CD4-positive, alpha-beta T cell treated with Interleukin-15 for 4 hours (primary cell): Measurements from ENCODE around the gene GTF2IRD1.
"Not testable (repeated sequence)": the region's sequence is repeated elsewhere in the genome, so short reads cannot be mapped to it uniquely, and the experiment has no call there.

Experiments used
- DNase-seq: peaks from one replicate; pipeline ENCODE4 v3.0.0-alpha.2; 2020; ENCODE audit warnings: low spot score

GTF2IRD1 gene

DNA sequence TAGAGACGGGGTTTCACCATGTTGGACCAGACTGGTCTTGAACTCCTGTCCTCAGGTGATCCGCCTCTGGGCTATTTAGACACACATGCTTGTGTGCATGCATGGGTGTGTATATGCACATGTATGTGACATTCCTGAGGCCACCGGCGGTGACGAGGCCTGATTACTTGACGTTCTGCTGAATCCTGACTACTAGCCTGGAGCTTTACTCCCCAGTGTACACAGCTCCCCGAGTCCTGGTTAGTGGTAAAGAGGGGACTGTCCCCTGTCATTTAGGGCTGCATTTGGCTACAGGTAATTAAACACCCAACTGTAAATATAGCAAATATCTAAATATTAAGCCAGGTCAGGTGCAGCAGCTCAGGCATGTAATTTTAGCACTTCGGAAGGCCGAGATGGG, 14.2 kb downstream of the GTF2IRD1 start:
- no peak for DNase-seq

DNA sequence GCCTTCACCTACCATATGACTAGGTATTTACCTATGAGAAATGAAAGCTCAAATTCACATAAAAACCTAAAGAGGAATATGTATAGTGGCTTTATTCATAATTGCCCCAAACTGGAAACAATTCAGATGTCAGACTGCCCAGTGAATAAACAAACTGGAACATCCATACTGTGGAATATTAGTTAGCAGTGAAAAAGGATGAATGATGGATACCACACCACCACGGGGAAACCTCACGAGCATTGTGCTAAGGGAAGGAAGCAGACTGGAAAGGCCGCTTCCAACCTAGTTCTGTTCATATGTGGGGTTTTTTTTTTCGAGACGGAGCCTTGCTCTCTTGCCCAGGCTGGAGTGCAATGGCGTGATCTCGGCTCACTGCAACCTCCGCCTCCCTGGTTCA, 16.8 kb downstream of the GTF2IRD1 start:
- DNase-seq: no peak

DNA sequence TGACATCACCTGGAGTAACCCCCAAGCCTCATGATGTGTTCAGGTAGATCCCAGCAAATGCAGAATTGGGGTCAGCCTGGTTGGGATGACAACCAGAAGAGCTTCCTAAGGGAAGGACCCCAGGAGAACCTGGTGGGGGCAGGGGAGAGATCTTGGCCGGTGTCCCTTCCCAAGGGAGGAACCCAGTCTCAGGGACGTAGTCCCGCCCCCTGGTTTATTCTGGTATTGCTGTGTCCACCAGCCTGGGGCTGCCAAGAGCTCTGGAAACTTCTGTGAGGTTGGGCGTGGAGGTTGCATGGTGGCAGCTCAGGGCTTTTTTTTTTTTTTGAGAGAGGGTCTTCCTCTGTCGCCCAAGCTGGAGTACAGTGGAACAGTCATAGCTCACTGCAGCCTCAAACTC, 19.4 kb downstream of the GTF2IRD1 start:
- DNase-seq: no peak

DNA sequence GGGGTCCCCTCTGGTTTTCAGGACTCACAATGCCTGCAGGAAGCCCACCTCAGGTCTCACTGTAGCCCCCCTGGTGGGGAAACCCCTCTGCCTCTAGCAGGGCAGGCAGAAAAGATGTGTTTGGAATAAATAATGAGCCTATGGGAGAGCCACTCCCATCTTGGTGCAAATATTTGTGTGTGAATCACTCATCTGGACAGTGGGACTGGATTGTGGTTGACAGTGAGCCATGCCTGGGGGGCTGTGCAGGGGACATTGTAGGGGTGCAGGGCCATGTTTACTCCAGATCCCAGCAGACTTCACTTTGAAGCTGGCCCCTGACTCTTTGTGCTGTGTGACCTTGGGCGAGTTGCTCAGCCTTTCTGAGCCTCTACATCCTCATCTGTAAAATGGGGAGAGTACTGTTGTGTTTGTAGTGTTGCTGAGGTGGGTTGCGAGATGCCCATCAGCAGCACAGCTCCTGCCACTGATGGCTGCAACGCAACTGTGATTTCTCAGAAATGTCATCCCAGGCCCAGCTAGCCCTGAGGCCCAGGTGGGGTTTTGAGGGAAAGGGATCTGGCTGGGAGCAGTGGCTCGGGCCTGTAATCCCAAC, 20.7 kb downstream of the GTF2IRD1 start:
- DNase-seq: no peak

DNA sequence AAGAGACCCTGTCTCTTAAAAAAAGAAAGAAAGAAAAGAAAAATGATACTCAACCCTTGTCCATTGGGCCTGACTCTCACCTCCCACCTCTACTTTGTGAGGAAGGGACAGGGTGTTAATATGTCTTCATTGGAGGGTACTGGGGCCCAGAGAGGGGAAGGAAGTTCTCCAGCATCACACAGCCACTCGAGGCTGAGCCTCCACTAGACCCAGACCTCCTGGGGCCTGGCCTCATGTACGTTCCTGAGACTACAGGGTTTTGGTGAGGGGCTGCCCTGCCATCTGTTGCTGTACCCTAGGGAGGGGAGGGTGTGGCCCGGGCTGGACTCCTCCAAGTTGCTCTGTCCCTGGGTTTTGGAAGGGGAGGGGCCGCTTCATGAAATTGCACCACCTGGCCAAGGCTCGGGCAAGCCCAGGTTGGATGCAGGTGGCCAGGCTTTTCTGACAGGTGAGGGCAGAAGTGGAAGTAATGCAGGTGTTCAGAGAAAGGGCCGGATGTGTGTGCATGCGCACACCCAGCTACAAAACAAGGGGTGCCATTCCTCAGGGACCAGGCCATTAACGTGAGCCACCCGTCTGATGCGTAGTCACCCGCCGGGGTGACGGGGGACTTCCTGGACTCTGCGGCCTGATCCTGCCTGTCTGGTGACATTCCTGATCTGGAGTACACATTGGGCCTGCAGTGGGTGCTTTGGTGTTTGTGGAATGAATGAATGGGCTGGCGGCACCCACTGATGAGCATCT, 21.7 kb downstream of the GTF2IRD1 start:
- DNase-seq: no peak

DNA sequence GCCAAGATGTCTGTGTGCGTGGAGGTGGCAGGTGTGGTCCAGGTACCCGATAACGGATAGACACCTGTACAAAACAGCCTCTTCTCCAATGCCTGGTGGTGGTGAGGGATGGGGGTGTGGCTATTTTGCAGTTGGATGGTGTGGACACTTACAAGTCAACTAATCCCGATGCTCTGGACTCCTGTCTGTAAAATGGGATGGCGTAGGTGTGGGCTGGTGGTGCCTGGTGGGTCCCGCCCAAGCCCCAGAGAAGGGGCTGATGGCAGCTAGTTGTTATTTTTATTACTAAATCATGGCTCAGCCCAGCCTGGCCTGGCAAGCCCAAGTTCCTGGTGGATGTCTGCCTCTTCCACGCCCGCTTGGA, 22.3 kb downstream of the GTF2IRD1 start:
- DNase-seq: no peak

DNA sequence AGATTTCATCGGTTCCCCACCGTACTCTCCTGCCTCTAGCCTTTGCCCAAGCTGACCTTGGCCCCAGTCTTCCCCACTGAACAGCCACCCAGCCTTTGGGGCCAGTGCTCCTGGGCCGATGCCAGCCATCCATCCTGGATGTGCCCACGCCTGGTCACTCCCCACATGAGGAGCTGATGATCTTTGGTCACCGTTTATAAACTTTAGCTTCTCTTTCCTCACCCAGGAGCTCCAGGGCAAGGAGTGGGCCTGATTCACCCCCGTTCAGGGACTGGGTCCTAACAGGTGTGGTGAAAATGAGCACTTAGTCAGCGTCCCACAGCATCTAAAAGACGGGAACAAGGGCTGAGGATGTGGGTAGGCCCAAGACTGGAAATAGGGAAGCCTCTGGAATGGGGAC, 22.9 kb downstream of the GTF2IRD1 start:
- no peak for DNase-seq

DNA sequence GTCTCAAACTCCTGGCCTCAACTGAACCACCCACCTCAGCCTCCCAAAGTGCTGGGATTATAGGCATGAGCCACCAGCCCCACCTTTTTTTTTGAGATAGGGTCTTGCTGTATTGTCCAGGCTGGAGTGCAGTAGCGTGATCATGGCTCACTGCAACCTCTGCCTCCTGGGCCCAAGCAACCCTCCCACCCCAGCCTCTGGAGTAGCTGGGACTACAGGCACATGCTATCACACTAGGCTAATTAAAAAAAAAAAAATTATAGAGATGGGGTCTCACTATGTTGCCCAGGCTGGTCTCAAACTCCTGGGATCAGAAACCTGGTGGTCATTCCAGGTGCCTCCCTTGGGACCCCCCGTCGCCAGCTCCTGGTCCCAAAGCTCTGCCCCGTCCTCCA, 25.0 kb downstream of the GTF2IRD1 start:
- DNase-seq: no peak

DNA sequence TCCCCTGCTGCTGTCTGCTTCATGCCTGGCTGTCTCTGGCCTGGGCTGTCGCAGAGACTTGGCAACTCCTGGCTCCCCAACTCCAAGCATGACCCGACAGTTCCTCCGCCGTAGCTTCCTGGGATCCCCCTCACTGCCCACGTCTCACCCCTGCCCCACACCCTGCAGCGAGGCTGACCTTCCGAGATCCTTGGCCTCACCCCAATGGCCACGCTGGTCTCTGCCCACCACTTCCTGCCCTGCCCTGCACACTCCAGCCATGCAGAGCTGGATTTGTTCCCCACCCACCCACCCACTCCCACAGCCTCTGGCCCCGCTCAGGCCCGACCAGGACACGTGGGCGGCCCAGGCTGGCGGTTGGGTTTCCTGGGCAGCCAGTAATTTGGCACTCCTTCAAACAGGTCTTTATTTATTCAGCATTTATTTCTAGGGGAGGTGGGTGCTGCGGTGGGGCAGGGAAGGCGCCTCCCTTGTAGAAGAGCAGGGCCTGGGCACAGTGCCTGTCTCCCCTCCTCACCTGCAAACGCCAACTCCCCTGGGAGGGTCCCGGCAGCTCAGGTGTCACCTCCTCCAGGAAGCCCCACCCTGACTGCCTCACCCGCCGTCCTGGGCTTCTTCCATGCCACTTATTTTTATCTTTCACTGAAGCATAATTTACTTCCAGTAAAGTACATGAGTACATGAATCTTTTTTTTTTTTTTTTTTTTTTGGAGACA, 25.5 kb downstream of the GTF2IRD1 start:
- no peak for DNase-seq

DNA sequence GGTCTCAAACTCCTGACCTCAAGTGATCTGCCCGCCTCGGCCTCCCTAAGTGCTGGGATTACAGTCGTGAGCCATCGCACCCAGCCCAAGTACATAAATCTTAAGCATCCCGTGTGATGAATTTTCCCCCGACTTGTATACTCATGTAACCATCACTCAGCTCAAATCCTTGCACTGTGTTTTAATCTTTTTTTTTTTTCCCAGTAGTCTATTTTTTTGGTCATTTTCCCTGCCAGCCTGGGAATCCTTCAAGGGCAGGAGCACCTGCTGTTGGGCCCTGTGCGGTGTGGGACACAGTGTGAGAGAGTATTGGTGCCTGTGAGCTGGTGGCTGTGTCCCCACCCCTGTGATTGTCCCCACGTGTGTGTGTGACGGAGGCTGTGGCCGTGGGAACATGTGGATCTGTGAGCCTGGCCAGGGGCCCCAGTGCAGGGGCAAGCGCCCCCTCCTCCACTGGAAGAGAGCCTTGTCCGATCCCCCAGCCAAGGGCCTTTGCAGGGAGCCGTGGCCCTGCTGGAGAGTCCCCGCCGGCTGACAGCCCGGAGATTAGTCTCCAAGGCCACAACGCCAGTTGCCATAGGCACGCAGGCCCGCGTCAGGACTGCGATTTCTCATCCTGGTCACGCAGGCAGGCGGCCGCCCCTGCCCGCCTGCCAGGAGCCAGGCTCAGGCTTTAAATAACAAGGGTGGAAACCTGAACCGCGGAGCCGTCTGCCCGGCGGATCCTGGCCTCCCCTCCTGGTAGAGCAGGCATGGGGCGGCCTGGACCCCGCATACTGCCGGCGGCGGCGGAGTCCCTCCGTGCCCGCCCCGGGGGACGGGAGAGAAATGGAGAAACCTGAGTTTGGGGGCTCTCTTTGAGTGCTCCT, 26.5 kb downstream of the GTF2IRD1 start:
- no peak for DNase-seq

DNA sequence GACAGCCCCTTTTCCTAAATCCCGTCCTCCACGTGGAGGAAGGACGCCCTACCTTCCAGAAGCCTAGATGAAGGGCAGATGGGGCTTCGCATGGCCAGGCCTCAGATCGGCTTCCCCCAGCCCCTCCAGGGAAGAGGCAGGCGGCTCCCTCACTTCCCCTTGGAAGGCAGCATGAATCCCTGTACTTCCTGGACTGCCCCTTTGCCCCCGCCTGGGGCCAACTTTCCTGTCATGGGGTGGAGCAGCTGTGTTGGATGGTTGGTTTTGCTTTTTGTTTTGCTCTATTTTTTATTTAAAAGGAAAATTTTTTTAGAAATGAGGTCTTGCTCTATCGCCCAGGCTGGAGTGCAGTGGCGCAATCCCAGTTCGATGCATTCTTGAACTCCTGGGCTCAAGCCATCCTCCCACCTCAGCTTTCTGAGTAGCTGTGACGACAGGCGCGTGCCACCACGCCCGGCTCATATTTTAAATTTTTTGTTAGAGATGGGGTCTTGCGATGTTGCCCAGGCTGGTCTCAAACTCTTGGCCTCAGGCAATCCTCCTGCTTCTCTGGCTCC, 27.2 kb downstream of the GTF2IRD1 start:
- DNase-seq: no peak

DNA sequence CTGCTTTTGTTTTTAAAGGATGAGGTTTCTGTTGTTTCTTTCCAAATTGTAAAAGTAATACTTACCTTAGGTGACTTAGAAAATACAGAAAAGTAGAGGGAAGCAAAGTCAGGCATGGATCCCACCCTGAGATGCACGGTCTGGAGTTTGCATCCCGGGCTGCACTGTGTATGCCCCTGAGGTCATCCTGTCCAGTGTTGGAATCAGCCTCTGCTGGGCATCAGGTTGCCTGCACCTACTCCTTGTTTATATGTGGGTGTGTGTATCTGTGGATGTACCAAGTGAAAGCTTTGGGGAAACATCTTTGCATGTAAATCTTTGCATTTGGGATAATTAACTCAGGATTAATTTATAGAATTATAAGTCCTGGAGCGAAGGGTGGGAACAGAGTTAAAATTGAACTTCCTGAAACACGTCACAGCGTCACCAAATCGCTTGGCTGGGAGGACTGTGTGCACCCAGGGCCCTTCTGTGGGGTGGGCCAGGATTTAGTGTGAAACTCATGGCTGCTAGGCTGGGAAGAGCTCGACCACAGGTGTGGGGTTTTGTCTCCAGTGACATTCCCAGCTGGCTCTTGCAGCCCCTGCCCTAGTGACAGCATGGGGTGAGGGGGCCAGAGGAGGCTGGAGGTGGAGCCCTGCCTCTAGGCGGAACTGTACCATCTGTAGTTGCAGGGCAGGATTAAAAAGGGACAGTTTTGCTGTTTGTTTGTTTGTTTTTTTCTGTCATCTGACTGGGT, 27.9 kb downstream of the GTF2IRD1 start:
- no peak for DNase-seq

DNA sequence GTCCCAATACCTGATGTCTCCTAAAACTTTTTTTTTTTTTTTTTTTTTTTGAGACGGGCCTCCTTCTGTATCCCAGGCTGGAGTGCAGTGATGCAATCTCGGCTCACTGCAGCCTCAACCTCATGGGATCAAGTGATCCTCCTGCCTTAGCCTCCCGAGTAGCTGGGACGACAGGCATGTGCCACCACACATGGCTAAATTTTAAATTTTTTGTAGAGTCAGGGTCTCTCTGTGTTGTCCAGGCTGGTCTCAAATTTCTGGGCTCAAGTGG, 28.4 kb downstream of the GTF2IRD1 start:
- DNase-seq: no peak

DNA sequence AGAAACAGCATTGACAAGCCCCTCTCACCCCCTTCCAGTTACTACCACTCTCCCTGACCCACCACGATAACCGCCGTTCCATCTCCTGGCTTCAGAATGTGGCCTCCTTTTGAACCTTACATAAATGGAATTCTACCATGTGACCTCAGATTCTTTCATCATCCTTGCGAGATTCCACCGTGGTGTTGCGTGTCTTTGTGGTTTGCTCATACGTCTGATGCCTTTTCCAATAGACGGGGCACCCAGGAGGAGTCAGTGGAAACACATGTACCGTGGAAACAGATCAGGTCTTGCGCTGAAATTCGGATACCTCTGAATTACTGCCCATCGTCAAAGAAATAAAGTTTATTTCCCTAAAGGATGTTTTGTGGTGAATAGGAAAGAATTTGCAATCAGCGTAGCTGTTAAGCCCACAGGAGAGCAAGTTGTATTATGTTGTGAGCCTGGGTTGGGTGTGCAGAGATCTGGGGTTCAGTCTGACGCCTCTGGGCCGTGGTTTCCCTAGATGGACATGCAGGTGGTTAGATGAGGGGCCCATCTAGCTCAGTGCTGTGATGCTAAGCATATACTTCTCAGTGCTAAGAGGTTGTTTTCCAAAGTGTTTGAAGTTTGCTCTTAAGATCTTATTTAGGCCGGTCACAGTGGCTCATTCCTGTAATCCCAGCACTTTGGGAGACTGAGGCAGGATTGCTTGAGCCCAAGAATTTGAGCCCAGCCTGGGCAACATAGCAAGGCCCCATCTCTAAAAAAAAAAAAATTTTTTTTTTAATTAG, 29.1 kb downstream of the GTF2IRD1 start:
- no peak for DNase-seq

DNA sequence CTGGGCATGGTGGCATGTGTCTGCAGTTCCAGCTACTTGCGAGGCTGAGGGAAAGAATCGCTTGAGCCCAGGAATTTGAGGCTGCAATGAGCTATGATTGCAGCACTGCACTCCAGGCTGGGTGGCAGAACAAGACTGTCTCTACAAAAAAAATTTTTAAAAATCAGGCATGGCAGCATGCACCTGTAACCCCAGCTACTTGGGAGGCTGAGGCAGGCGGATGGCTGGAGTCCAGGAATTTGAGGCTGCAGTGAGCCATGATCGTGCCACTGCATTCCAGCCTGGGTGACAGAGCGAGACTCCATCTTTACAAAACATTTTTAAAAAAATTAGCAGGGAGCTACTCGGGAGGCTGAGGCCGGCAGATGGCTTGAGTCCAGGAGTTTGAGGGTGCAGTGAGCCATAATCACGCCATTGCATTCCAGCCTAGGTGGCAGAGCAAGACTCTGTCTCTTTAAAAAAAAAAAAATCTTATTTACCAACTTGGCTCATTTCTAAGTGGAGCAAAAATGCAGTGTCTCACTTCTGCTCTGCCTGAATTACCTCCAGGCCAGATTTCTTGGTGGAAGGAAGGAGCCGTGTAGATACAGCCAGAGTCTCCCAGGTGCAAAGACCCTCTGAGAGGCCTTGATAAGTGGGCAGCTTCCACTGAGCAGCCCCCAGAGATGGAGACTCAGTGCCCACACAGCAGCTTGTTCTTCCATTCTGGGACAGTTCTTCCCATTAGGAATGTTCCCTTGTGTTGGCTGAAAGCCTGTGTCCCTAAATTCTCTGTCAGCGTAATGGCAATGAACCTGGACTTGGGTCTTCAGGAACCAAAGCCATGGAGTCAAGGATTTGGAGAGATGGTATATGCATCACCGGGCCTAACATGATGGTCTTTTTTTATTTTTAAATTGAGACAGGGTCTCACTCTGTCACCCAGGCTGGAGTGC, 30.0 kb downstream of the GTF2IRD1 start:
- no peak for DNase-seq

DNA sequence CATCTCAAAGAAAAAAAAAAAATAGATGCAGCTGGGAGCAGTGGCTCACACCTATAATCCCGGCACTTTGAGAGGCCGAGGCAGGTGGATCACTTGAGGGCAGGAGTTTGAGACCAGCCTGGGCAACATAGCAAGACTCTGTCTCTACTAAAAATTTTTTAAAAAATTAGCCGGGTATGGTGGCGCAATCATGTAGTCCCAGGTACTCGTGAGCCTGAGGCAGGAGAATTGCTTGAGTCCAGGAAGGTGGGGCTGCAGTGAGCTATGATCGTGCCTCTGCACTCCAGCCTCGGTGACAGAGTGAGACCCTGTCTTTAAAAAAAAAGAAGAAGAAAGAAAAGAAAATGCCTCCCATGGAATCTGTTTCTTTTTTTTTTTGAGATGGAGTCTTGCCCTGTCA, 31.9 kb downstream of the GTF2IRD1 start:
- no peak for DNase-seq

DNA sequence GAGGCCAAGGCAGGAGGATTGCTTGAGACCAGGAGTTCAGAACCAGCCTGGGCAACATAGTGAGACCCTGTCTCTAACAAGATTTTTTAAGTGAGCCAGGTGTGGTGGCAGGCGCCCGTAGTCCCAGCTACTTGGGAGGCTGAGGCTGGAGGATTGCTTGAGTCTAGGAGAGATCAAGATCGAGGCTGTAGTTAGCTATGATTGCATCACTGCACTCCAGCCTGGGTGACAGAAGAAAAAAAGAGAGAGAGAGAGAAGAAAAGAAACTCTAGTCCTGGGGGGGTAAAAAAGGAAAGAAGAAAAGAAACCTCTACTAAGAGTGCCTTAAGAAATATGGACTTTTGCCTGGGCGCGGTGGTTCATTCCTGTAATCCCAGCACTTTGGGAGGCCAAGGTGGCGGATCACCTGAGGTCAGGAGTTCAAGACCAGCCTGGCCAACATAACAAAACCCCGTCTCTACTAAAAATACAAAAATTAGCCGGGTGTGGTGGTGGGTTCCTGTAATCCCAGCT, 34.9 kb downstream of the GTF2IRD1 start:
- DNase-seq: not testable (repeated sequence)

DNA sequence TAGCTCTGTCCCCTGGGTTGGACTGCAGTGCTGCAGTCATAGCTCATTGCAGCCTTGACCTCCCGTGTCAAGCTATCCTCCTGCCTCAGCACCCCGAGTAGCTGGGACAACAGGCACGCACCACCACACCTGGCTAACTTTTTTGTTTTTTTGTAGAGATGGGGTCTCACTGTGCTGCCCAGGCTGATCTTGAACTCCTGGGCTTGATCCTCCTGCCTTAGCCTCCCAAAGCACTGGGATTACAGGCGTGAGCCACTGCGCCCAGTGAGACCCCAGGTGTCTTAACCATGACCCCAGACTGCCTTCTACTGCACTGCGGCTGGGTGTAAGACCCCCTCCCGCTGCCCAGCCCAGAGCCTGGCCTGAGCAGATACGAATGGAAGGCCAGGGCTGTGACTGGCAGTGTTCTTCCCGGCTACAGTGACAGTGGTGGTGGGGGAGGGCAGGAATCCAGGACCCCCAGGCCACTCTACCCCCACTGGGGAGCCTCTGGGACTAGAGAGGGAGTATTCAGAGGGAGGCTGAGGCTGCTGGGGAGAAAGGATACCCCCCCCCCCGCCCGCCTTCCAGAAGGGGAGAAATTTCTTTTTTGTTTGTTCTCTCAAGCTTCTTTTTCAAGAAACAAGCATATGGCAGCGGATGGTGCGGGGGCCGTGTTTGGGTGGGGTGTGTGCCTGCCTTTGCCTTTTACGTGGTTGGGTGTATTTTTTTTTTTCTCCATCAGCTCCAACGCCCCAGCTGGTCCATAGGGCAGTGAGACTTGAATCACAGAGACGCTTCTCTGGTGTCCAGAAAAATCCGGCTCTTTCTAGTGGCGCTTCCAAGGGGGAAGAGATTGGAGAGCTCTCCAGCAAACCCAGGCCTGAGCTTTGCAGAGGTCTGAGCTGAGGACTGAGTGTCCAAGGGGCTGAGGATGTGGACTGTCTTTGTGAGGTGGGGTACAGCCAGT, 36.6 kb downstream of the GTF2IRD1 start:
- no peak for DNase-seq
